Astrocyte of the spinal cord (primary cell): ENCODE measurements around the gene JAG2.

Source experiments
- DNase-seq: peaks from one replicate; pipeline ENCODE4 v3.0.0; 2011; ENCODE audit warnings: low read depth, low spot score
- H3K4me3 ChIP-seq: 2 replicates; pipeline ENCODE4 v1.5.1; 2011; ENCODE audit warnings: low read depth, mild to moderate bottlenecking, low read length, moderate library complexity
- in situ Hi-C: cut with HindIII; loops from 2 replicates; pipeline ENCODE4 v1.10.0; 2017; ENCODE audit warnings: low sequenced_read_pairs
- TF ChIP-seq, protein P1 (sequence below): IDR thresholded peaks from 2 replicates; pipeline ENCODE4 v1.5.1; 2012; ENCODE audit warnings: low read depth, mild to moderate bottlenecking, low read length, inconsistent platforms

JAG2 gene

DNA sequence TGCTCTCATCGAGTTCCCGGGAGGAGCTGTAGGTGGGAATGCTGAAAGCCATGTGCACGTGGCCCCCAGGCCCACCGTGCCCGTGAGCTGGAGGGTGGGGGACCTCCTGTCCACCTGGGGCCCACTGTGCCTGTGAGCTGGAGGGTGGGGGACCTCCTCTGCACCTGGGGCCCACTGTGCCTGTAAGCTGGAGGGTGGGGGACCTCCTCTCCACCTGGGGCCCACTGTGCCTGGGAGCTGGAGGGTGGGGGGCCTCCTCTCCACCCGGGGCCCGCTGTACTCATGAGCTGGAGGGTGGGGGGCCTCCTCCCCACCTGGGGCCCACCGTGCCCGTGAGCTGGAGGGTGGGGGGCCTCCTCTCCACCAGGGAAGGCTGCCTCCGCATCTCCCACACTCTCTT, 26.5 kb upstream of the JAG2 start:
- in situ Hi-C loops = no loop called here
- no peak for DNase-seq

DNA sequence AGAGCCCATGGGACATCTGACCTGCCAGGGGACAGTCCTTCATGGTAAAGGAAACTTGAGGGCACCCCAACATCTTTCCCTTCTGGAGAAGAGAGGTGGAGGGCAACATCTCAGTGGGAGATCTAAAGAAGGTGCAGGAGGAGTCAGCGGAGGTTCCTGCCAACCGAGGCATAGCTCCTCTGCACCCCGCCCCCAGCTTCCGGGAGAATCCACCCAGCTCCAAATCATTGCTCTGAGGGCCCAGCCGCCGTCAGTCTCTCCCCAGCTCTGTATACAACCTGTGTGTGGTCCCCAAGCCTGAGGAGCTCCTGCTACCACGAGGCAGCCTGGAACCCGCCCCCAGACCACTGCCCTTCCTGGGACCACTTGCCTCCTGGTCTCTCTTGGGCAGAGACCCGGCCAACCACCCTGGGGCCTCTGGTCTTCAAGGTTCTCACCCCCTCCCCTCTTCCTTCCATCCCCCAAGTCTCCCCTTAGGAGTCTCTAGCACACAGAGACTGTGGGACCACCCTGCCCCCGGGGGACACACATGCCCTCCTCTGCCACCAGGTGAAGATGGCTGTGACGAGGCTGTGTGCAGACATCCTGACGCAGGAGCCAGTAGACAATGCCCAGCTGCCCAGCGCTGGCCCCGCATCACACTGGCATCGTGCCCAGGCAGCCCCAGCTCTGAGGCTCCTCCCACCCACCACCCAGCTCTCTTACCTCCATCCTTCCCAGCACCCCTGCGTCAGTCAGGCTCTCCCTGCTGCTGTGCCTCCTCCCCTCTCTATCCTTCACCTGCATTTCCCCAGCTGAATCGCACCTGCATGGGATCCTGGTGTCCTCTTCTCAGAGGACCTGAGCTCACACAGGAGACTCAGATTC, 25.6 kb upstream of the JAG2 start:
- no peak overlapping the region for H3K4me3 ChIP-seq
- in situ Hi-C loops = no loop called here
- DNase-seq = no peak
- TF ChIP-seq, protein P1, sequence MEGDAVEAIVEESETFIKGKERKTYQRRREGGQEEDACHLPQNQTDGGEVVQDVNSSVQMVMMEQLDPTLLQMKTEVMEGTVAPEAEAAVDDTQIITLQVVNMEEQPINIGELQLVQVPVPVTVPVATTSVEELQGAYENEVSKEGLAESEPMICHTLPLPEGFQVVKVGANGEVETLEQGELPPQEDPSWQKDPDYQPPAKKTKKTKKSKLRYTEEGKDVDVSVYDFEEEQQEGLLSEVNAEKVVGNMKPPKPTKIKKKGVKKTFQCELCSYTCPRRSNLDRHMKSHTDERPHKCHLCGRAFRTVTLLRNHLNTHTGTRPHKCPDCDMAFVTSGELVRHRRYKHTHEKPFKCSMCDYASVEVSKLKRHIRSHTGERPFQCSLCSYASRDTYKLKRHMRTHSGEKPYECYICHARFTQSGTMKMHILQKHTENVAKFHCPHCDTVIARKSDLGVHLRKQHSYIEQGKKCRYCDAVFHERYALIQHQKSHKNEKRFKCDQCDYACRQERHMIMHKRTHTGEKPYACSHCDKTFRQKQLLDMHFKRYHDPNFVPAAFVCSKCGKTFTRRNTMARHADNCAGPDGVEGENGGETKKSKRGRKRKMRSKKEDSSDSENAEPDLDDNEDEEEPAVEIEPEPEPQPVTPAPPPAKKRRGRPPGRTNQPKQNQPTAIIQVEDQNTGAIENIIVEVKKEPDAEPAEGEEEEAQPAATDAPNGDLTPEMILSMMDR = no peak

More for the DNA sequence above, 26.5 kb upstream of the JAG2 start:
- no peak overlapping the region for H3K4me3 ChIP-seq
- TF ChIP-seq, protein P1 = no peak

DNA sequence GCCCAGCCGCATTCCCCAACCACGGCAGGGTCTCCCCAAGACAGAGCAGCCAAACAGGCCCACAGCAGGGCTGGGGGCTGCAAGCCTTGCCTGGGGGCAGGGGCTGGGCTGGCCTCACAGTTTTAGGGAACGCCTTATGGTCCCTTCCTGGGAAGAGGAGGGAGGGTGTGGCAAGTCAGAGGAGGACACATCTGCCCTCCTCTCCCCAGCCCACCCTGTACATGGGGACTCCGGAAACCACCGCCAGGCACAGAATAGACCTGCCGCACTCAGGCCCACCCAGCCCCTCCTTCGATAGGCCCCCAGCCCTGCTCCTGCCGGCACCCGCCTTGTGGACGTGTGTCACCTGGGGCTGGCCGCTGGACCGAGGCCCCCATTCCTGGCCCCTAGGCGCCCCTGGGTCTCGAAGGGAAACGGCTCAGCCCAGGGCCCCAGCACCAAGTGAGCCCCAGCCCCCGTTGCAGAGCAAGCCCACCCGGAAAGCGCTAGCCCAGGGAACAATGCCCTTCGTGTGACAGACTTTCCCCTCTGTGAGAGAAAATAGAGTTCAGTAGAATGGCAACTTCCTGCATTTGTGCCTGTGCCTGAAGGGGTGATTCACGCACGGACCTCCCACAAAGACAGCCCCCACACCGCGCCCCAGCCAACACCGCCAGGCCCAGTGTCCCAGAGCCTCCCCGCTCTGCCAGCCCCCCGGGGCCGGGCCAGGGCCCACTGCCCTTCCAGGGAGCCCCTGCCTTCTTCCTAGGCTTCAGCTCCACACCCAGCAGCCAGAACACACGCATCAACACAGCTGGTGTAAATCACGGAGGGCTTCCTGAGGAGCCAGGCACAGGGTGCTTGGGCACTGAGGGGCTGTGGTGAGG, 24.5 kb upstream of the JAG2 start:
- TF ChIP-seq, protein P1 = no peak
- no peak overlapping the region for H3K4me3 ChIP-seq
- in situ Hi-C loops = no loop called here
- no peak for DNase-seq

DNA sequence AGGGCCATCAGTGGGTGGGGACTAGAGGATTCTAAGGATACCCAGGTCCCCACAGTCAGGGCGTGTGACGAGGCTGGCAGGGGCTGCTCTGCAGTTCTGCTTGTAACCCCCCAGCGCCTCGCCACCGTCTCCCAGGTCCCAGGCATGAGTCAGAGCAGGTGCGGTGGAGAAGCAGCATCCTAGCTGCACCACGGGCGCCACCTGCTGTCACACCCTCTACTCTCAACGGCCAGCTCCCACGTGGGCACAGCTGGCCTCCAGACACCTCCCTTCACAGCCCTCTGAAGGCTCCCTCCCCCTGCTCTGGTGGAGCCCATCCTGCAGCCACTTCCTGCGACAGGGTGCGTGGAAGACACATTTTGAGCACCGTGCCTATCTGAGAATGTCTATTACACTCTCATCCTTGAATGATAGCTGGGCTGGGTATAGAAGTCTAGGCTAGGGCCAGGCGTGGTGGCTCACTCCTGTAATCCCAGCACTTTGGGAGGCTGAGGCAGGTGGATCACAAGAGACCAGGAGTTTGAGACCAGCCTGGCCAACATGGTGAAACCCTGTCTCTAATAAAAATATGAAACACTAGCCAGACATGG, 19.5 kb upstream of the JAG2 start:
- DNase-seq = no peak
- H3K4me3 ChIP-seq = no peak overlapping the region
- in situ Hi-C loops = no loop called here
- TF ChIP-seq, protein P1 = no peak

DNA sequence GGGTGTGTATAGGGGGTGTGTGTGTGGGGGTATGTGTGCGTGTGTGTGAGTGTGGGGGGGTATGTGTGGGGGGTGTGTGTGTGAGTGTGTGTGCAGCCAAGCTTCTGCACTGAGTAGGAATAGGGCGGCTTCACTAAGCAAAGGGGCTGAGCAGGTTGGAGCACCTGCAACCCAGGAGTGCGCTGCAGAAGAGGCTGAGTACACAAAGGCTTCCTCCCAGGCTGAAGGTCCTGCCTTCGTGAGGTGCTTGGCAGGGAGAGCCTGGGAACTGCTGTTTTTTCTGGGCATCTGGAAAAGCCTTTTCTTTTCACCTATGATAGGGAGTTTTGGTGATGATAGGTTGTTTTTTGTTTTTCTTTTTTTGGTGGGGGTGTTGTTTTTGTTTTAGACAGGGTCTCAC, 18.5 kb upstream of the JAG2 start:
- H3K4me3 ChIP-seq = no peak overlapping the region
- TF ChIP-seq, protein P1 = no peak
- in situ Hi-C loops = no loop called here
- no peak for DNase-seq

DNA sequence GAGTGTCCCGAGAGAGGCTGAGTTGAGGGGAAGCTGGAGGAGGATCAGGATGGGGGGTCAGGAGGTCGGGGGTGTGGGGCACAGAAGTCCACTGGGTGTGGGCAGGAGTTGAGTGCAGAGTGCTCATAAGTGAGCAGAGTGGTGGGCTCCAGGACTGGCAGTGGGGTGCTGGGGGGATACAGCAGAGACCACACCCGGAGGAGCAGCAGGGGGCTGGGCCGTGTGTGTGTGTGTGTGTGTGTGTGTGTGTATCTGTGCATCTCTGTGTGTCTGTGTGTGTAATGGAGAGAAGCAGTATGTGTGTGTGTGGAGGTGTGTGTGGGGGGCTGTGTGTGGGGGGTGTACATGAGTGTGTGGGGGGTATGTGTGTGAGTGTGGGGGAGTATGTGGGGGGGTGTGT, 17.4 kb upstream of the JAG2 start:
- TF ChIP-seq, protein P1 = no peak
- in situ Hi-C loops = no loop called here
- DNase-seq = no peak
- no peak overlapping the region for H3K4me3 ChIP-seq
